ENCODE data around the gene INPP5E.
A peak's percentile ranks its signal among the peaks of the same experiment; 100 is the strongest.
"Not testable (repeated sequence)": the region's sequence is repeated elsewhere in the genome, so short reads cannot be mapped to it uniquely, and the experiment has no call there.

Gene INPP5E

GRCh38 chr9:136429075-136429628 lies 10.5 kb downstream of the INPP5E start:
- DNase-seq (ENCODE audit: low read depth): no peak

DNA sequence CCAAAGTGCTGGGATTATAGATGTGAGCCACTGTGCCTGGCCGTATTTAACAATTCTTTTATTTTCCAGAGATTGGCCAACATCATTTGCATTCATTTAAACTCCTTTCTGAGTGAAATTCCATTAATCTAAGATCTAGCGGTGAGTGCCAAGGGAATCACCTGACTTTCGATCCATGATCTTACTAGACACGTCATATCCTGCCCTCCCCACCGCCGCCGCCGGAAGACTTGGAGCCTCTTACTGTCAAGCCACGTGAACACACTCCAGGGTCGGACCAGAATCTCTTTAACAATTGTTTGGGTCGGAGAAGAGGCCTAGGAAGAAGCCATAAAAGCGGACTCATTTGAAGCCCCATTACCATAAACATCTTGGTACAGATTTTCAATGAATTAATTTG lies 12.9 kb downstream of the INPP5E start:
- no peak for DNase-seq (ENCODE audit: low read depth)

DNA sequence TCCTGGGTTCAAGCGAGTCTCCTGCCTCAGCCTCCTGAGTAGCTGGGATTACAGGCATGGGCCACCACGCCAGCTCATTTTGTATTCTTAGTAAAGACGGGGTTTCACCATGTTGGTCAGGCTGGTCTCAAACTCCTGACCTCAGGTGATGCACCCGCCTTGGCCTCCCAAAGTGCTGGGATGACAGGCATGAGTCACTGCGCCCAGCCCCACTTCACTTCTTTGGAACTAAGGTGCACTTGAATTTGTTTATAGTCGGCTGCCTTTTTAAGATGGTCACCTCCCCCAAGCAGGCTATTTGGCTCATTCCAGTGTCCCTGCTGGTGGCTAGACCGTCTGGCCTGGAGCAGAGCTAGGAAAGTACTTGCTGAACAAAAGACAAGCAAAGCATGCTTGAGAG lies 14.3 kb downstream of the INPP5E start:
- not testable (repeated sequence) for DNase-seq (ENCODE audit: low read depth)

DNA sequence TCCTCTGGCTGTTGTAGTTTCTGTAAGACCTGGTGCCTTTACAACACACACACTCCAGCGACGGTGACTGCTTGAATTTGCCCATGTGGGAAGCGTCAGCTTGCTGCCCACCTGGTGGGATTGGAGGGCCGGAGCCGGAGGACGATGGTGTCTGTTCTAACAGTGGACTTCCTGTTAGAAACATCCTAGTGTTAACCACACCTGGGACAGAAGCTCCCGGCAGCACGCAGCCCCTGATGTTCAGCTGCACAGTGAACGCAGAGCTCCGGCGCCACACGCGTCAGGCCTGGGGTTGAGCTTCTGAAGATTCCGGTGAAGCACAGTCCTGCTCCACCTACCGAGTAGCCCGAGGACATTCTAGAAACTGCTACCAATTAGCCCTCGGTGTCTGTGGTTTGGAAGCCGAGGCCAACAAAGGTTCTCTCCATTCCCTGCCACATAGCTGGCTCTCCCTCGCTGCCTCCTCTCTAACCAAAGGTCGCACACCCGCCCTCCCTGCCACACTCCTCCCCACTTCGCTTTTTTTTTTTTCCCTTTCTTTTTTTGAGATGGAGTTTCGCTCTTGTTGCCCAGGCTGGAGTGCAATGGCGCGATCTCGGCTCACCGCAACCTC lies 14.8 kb downstream of the INPP5E start:
- no peak for DNase-seq (ENCODE audit: low read depth)

DNA sequence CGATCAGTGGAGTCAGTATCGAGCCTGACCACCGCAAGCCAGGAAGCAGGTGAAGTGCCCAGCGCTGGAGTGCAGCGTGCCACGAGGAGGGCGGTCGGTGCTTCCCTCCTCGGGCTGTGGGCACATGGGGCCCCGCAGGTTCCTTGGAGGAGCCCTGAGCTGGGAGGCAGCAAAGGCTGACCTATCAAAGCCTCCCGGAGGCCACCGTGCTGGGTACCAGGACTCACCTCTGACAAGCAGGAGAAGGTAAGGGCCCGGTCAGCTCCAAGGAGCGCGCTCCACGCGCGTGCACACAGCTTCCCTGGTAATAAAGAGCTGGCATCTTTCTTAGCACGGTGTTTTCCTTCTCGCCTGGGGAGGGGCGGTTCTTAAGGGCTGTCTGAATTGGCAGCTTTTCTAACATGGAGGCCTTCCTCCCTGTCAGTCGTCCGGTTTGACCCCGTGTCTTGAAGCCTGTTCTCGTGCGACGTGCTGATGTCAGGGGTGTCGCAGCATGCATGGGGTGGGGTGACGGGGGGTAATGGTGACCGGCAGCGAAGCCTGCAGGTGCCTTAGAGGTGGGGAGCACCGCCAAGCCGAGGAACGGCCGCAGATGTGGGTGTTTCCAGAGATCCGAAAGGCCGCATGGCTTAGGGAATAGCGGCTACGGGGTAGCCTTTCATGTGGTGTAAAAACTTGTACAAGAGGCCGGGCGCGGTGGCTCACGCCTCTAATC lies 16.1 kb downstream of the INPP5E start:
- DNase-seq (ENCODE audit: low read depth): no peak

DNA sequence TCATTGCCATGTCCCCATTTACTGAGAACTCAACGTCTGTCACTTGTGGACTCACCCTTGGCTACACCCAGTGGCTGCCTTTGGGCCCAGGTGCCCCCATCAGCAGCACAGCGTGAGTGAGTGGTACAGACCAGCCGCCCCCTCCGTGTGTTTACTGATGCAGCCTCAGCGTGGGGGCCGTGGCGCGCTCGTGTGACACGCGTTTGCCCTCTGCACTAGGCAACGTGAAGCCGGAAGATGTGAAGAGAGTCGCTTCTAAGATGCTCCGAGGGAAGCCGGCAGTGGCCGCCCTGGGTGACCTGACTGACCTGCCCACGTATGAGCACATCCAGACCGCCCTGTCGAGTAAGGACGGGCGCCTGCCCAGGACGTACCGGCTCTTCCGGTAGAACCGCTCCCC lies 16.8 kb downstream of the INPP5E start:
- DNase-seq (ENCODE audit: low read depth): no peak

DNA sequence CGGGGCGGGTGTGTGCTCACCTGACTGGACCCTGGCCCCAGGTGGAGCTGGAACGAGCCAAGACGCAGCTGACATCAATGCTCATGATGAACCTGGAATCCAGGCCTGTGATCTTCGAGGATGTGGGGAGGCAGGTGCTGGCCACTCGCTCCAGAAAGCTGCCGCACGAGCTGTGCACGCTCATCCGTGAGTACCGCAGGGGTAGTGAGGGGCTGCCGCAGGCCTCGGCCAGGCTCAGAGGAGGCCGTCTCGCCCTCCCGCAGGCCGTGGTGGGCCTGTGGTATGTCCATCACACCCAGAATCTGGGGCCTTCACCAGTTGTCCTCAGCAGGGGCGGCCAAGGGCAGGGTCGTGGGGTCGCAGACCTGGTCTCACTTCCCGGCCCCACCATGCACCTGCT lies 17.9 kb downstream of the INPP5E start:
- no peak for DNase-seq (ENCODE audit: low read depth)

DNA sequence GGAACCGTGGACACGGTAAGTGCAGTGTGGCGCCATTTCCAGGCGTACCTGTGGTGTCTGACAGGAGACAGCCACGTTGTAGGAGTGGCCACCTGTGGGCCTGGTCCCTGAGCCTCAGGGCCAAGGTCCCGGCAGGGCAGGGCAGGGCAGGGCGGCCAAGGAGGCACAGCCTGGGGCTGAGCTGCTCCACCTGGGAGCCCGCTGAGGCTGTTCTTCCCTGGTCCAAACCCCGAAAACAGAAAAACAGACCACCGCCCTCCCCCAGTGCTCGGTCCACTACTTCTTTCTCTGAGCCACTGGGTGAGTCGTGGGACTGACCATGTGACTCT lies 20.6 kb downstream of the INPP5E start:
- no peak for DNase-seq (ENCODE audit: low read depth)

- DNase-seq (ENCODE audit: low read depth): no peak
Measured at GRCh38 chr9:136418182-136419091, 21.2 kb downstream of the INPP5E start.

GRCh38 chr9:136416914-136417313 lies 22.7 kb downstream of the INPP5E start:
- DNase-seq (ENCODE audit: low read depth): no peak

GRCh38 chr9:136416427-136416826 lies 23.2 kb downstream of the INPP5E start:
- DNase-seq (ENCODE audit: low read depth): no peak

- DNase-seq (ENCODE audit: low read depth): no peak
Measured at GRCh38 chr9:136412962-136413361, 26.7 kb downstream of the INPP5E start.

DNA sequence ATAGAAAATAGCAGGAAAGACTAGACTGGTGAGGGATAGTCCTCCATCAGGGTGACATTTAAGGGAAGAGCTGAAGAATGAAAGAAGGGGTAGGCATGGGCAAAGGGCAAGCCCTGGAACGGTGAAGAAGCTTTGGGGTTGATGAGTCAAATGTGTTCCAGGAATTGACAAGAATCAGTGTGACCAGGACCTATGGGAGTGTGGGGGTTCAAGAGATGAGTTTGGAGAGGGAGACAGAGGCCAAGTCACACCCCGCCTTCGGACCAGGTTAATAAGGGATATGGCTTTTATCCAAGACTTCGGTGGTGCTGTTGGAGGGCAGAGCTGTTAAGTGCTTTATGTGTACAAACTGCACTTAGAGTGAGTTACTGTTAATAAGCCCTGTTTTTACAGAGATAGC lies 28.3 kb downstream of the INPP5E start:
- DNase-seq (ENCODE audit: low read depth): no peak

GRCh38 chr9:136410500-136411287 lies 29.0 kb downstream of the INPP5E start, which contains the start of the genes ENTR1 and PMPCA:
Gene ENTR1, minus strand, starts transcription at chr9:136410614. Its CDS starts 217 bp downstream, at chr9:136410397.
Gene PMPCA, plus strand, starts transcription at chr9:136410658. Its CDS starts 11 bp downstream, at chr9:136410669.
- DNase-seq (ENCODE audit: low read depth): peak; percentile 95

DNA sequence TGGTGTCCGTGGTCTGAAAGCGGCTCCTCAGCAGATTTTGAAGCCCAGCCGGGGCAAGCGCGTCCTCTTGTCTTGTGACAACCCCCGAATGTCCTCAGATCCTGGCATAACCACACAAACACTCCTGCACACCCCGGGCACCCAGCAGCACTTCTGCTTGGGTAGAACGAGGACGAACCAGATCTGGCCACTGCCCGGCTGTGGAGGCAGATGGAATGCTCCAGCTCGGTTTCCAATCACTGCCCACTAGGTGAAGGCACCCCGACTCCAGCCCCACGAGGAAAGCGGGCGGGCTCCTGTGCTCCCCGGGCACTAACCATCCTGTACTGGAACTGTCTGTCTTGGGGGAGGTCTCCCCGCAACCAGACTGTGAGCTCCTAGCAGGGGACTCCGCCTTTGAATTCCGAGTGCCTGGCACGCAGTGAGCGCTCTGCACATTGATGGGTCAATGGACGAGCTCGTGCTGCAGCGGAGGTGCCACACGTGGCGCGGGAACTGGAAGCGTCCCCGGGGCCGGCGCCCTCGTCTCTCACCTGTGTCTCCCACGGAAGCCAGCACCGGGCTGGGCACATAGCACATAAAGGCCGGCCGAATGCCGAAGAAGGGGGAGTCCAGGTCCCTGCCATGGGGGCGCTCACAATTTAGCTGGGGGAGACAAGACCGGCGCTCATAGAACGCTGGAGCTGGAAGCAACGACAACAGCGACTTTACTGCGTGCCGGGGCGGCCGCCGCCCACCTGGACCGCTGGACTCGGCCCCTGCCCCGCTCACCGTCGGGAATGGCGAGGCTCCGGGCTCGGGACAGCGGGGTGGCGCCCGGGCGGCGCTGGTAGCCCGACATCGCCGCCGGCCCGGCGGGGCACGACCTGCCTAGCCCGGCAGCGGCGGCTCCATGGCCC lies 29.8 kb downstream of the INPP5E start:
- DNase-seq (ENCODE audit: low read depth): no peak

DNA sequence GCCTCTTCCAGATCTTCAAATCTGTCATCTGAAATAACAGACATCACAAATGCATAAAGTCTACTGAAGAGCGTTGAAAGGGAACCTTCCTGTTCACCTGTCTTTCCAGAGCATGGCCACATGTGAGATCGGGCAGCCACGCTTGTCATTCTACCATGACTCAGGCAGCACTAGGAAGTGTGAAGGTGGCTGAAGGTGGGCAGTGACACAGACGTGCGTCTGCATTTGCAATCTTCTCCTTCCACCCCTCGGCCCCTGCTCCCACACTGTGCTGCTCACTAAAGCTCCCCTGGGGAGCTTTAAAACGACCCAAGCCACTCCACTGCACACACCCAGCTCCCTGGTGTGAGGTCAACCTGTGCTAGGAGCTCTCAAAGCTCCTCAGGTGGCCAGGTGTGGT lies 31.7 kb downstream of the INPP5E start:
- DNase-seq (ENCODE audit: low read depth): no peak

DNA sequence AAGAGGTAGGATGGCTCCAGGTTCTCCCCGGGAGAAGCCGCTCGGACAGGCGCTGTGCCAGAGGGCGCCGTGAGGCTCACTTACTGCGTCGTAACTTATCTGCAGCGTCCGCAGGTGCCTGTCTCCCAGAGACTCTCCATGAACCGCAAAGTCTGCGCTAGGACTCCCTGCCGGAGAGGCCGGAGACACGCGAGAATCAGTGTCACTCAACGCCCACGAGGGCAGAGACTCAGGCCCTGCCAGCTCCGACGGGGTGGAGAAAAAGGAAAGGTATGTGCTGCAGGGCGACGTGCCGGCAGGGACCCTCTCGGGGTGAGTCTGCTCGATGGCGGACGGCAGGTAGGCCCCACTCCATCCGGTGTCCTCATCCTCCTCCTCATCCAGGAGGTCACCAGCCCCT lies 32.6 kb downstream of the INPP5E start:
- DNase-seq (ENCODE audit: low read depth): not testable (repeated sequence)

DNA sequence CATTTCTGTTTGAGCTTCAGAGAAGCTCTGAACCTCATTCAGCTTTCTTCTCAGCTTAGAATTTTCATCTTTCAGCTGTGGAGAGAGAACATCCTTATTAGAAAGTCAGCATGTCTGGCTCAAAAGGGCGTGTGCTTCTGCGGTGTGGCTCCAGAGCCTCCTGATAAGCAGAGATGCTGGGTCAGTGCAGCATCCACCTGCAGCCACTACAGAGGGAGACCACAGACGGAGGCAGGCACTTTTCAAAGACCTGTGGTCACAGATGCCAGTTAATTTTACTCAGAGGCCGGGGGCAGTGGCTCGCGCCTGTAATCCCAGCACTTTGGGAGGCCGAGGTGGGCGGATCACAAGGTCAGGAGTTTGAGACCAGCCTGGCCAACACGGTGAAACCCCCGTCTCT lies 33.7 kb downstream of the INPP5E start:
- DNase-seq (ENCODE audit: low read depth): not testable (repeated sequence)

- DNase-seq (ENCODE audit: low read depth): no peak
Measured at GRCh38 chr9:136405481-136405880, 34.2 kb downstream of the INPP5E start.

DNA sequence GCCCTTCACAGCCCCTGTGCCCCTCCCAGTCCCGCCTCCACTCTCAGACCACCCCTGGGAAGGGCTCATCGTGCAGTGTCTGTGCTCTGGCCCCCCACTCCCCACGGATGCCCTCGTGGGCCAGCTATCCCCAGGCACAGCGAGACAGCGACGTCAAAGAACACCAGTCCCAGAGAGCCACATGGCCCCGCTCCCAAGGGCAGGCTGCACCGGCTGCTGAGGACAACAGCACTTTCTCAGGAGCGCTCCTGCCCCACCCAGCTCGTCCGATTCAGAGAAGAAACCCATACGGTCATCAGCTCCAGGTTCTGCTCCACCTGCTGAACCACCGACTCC lies 34.9 kb downstream of the INPP5E start:
- DNase-seq (ENCODE audit: low read depth): no peak
